Measurements from ENCODE around the gene TBATA.

Gene TBATA

GRCh38 chr10:70833601-70834000 is 48.4 kb upstream of the TBATA start (continued):
- no peak for TF ChIP-seq ZNF473 (tag by site-specific recombination; IDR thresholded peaks at IDR 0.05)
- TF ChIP-seq ZNF521 (tag by site-specific recombination; IDR thresholded peaks at IDR 0.05) = no peak
- no peak for TF ChIP-seq ZNF155 (tag by site-specific recombination; IDR thresholded peaks at IDR 0.05)
- no peak for TF ChIP-seq ZIC2 (tag by site-specific recombination; IDR thresholded peaks at IDR 0.05)
- TF ChIP-seq OSR2 (tag by site-specific recombination; IDR thresholded peaks at IDR 0.05) = no peak

- ChIA-PET POLR2A (no interaction called here), CTCF (interaction anchor here (0.8 to 1.0 kb wide), 2 partner anchors 16 to 48 kb away, joined by 3 read pairs; no protein-coding TSS in a partner anchor)
- peaks cover 9% of the 10 kb centered on the region; the same call in 1 of the 2 replicates for H3K4me1 ChIP-seq (ENCODE audit: control insufficient read depth, insufficient read depth, low read length)
- H3K4me3 ChIP-seq (ENCODE audit: low read depth, low read length) = no peak overlapping the region
- H3K27ac ChIP-seq (ENCODE audit: extremely low read depth, low read depth, low read length) = no peak overlapping the region
- H3K9me3 ChIP-seq (ENCODE audit: control insufficient read depth, insufficient read depth, low read depth, low read length) = no peaks in the 10 kb centered on the region
- TF ChIP-seq FEZF1 (tag by site-specific recombination; IDR thresholded peaks at IDR 0.05) (no peak), ZNF426 (tag by site-specific recombination; IDR thresholded peaks at IDR 0.05) (no peak), ZNF747 (tag by site-specific recombination; IDR thresholded peaks at IDR 0.05) (no peak), ZNF184 (tag by site-specific recombination; IDR thresholded peaks at IDR 0.05) (no peak), ZNF510 (tag by site-specific recombination; IDR thresholded peaks at IDR 0.05; ENCODE audit: insufficient replicate concordance) (no peak), ZNF248 (tag by site-specific recombination; IDR thresholded peaks at IDR 0.05) (no peak), EGR2 (tag by site-specific recombination; IDR thresholded peaks at IDR 0.05; ENCODE audit: low read depth) (no peak), ZBTB1 (tag by site-specific recombination; IDR thresholded peaks at IDR 0.05) (no peak), KLF9 (tag by site-specific recombination; IDR thresholded peaks at IDR 0.05; ENCODE audit: low read depth) (no peak), HOXA7 (CRISPR knock-in tag; IDR thresholded peaks at IDR 0.05; ENCODE audit: borderline replicate concordance) (no peak), ZNF664 (tag by site-specific recombination; IDR thresholded peaks at IDR 0.05) (no peak), ZNF133 (tag by site-specific recombination; IDR thresholded peaks at IDR 0.05) (no peak), BCL11B (tag by site-specific recombination; IDR thresholded peaks at IDR 0.05; ENCODE audit: low read depth) (no peak), ZNF148 (tag by site-specific recombination; IDR thresholded peaks at IDR 0.05; ENCODE audit: borderline replicate concordance) (no peak), TRIM28 (IDR thresholded peaks at IDR 0.05; ENCODE audit: borderline replicate concordance, low read length) (no peak), SP7 (tag by site-specific recombination; IDR thresholded peaks at IDR 0.05) (no peak), ZNF624 (tag by site-specific recombination; IDR thresholded peaks at IDR 0.05) (no peak), ZNF600 (tag by site-specific recombination; IDR thresholded peaks at IDR 0.05) (no peak)
- peaks cover 5 to 15% of the 10 kb centered on the region in 2 experiments; a peak in 2 of 3 replicates for H3K36me3 ChIP-seq (ENCODE audit: control insufficient read depth in 2 of 2, insufficient read depth in 1 of 2, low read length in 2 of 2)
These were observed 47.8 kb upstream of the TBATA start for GRCh38 chr10:70832852-70833528.

- CTCF ChIA-PET = interaction anchor here (0.8 kb wide), 1 partner anchor 15 kb away, joined by 3 read pairs; no protein-coding TSS in a partner anchor
- Histone ChIP-seq H3K27ac (ENCODE audit: extremely low read depth, low read depth, low read length) (no peak overlapping the region), H3K4me3 (ENCODE audit: low read depth, low read length) (no peak overlapping the region), H3K36me3 (ENCODE audit: control insufficient read depth in 2 of 2, insufficient read depth in 1 of 2, low read length in 2 of 2) (peaks cover 5 to 8% of the 10 kb centered on the region in 2 experiments; a peak in 2 of 3 replicates), H3K9me3 (ENCODE audit: control insufficient read depth, insufficient read depth, low read depth, low read length) (no peaks in the 10 kb centered on the region), H3K4me1 (ENCODE audit: control insufficient read depth, insufficient read depth, low read length) (peaks cover 11% of the 10 kb centered on the region; the same call in 1 of the 2 replicates)
- TF ChIP-seq ZNF366 (tag by site-specific recombination; conservative IDR thresholded peaks at IDR 0.05) (no peak), ZNF747 (tag by site-specific recombination; IDR thresholded peaks at IDR 0.05) (no peak), ZNF362 (tag by site-specific recombination; IDR thresholded peaks at IDR 0.05) (no peak), ZNF174 (tag by site-specific recombination; IDR thresholded peaks at IDR 0.05) (no peak), MEIS1 (CRISPR knock-in tag; IDR thresholded peaks at IDR 0.05; ENCODE audit: borderline replicate concordance) (no peak), INSM2 (tag by site-specific recombination; IDR thresholded peaks at IDR 0.05) (no peak), ZSCAN30 (tag by site-specific recombination; IDR thresholded peaks at IDR 0.05) (no peak)
- POLR2A ChIA-PET = no interaction called here
These were observed 47.0 kb upstream of the TBATA start for GRCh38 chr10:70832221-70832620.
